MM.1S (cell line): Measurements from ENCODE around the gene WNT3.
"Not testable (repeated sequence)": the region's sequence is repeated elsewhere in the genome, so short reads cannot be mapped to it uniquely, and the experiment has no call there.

Source experiments
- DNase-seq: peaks from one replicate; pipeline ENCODE4 v3.0.0-alpha.2; 2015
- H2AFZ ChIP-seq: fragments of 300-600 bp; sonication (generic); 2 replicates; pipeline ENCODE4 v1.6.0; 2016; ENCODE audit warnings: antibody characterized with exemption, low read length
- H3F3A ChIP-seq: fragments of 300-600 bp; sonication (generic); 2 replicates; pipeline ENCODE4 v1.6.1; 2016; ENCODE audit warnings: mild to moderate bottlenecking, antibody characterized with exemption, low read length, moderate library complexity, mixed read lengths; ENCODE audit not compliant: insufficient read depth
- H3K27ac ChIP-seq: fragments of 300-600 bp; sonication (generic); 2 replicates; pipeline ENCODE4 v1.5.1; 2016; ENCODE audit warnings: mild to moderate bottlenecking, low read length
- H3K27me3 ChIP-seq: fragments of 300-600 bp; sonication (generic); replicated peaks from 2 replicates; pipeline ENCODE4 v1.6.0; 2016; ENCODE audit warnings: low read length; ENCODE audit not compliant: insufficient read depth
- H3K36me3 ChIP-seq: fragments of 300-600 bp; sonication (generic); replicated peaks from 2 replicates; pipeline ENCODE4 v1.6.1; 2016; ENCODE audit warnings: mild to moderate bottlenecking, low read length, mixed read lengths; ENCODE audit not compliant: insufficient read depth
- H3K4me1 ChIP-seq: fragments of 300-600 bp; sonication (generic); 2 replicates; pipeline ENCODE4 v1.6.1; 2016; ENCODE audit warnings: low read length, mixed read lengths
- H3K4me2 ChIP-seq: fragments of 300-600 bp; sonication (generic); 2 replicates; pipeline ENCODE4 v1.6.0; 2016; ENCODE audit warnings: low read depth, low read length
- H3K4me3 ChIP-seq: fragments of 300-600 bp; sonication (generic); 2 replicates; pipeline ENCODE4 v1.5.1; 2016; ENCODE audit warnings: low read length, mixed read lengths
- H3K79me2 ChIP-seq: fragments of 300-600 bp; sonication (generic); 2 replicates; pipeline ENCODE4 v1.6.1; 2016; ENCODE audit warnings: mixed run types, low read length, mixed read lengths
- H3K9ac ChIP-seq: fragments of 300-600 bp; sonication (generic); 2 replicates; pipeline ENCODE4 v1.6.1; 2016; ENCODE audit warnings: low read length, mixed read lengths
- H3K9me2 ChIP-seq: fragments of 300-600 bp; sonication (generic); replicated peaks from 2 replicates; pipeline ENCODE4 v1.6.1; 2016; ENCODE audit warnings: mild to moderate bottlenecking, low read length, mixed read lengths; ENCODE audit not compliant: insufficient read depth
- H3K9me3 ChIP-seq: fragments of 300-600 bp; sonication (generic); replicated peaks from 2 replicates; pipeline ENCODE4 v1.6.1; 2016; ENCODE audit warnings: mild to moderate bottlenecking, low read length, mixed read lengths; ENCODE audit not compliant: insufficient read depth
- H4K20me1 ChIP-seq: fragments of 300-600 bp; sonication (generic); 2 replicates; pipeline ENCODE4 v1.6.1; 2016; ENCODE audit warnings: mild to moderate bottlenecking, low read length, moderate library complexity, mixed read lengths; ENCODE audit not compliant: insufficient read depth
- EZH2 ChIP-seq: fragments of 300-600 bp; sonication (generic); optimal IDR thresholded peaks from 2 replicates; pipeline ENCODE3; 2017; ENCODE audit warnings: low read depth, mild to moderate bottlenecking, antibody characterized with exemption, low read length, mixed read lengths
- EZH2phosphoT487 ChIP-seq: fragments of 300-600 bp; sonication (generic); IDR thresholded peaks from 2 replicates; pipeline ENCODE4 v1.6.1; 2018; ENCODE audit warnings: antibody characterized with exemption, low read length
- TF ChIP-seq, protein P1 (sequence below): fragments of 300-600 bp; sonication (generic); IDR thresholded peaks from 2 replicates; pipeline ENCODE4 v1.5.1; 2016; ENCODE audit warnings: antibody characterized with exemption, low read length, mixed read lengths

WNT3 gene

GRCh38 chr17:46758614-46759013 lies 59.9 kb downstream of the WNT3 start:
- H3K27ac ChIP-seq, result no peak overlapping the region
- no peaks in the 10 kb centered on the region for H3K79me2 ChIP-seq
- no peaks in the 10 kb centered on the region for H3F3A ChIP-seq
- no peak for DNase-seq
- no peaks in the 10 kb centered on the region for H3K9me3 ChIP-seq
- no peaks in the 10 kb centered on the region for H4K20me1 ChIP-seq
- no peak overlapping the region for H3K4me2 ChIP-seq
- H3K36me3 ChIP-seq, result no peaks in the 10 kb centered on the region; the same call in 1 of the 2 replicates
- no peaks in the 10 kb centered on the region for H3K9me2 ChIP-seq
- H3K4me1 ChIP-seq, result no peaks in the 10 kb centered on the region
- TF ChIP-seq EZH2 (no peak), EZH2phosphoT487 (no peak)
- TF ChIP-seq, protein P1, sequence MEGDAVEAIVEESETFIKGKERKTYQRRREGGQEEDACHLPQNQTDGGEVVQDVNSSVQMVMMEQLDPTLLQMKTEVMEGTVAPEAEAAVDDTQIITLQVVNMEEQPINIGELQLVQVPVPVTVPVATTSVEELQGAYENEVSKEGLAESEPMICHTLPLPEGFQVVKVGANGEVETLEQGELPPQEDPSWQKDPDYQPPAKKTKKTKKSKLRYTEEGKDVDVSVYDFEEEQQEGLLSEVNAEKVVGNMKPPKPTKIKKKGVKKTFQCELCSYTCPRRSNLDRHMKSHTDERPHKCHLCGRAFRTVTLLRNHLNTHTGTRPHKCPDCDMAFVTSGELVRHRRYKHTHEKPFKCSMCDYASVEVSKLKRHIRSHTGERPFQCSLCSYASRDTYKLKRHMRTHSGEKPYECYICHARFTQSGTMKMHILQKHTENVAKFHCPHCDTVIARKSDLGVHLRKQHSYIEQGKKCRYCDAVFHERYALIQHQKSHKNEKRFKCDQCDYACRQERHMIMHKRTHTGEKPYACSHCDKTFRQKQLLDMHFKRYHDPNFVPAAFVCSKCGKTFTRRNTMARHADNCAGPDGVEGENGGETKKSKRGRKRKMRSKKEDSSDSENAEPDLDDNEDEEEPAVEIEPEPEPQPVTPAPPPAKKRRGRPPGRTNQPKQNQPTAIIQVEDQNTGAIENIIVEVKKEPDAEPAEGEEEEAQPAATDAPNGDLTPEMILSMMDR, result no peak
- H3K4me3 ChIP-seq, result no peak overlapping the region
- H2AFZ ChIP-seq, result no peak overlapping the region
- H3K9ac ChIP-seq, result no peak overlapping the region
- no peaks in the 10 kb centered on the region; the same call in 1 of the 2 replicates for H3K27me3 ChIP-seq

- not testable (repeated sequence) for H3K79me2 ChIP-seq, H3K4me1 ChIP-seq, H3K9ac ChIP-seq, DNase-seq, H2AFZ ChIP-seq, H3K27ac ChIP-seq, H3F3A ChIP-seq, H3K27me3 ChIP-seq, H3K4me3 ChIP-seq, H4K20me1 ChIP-seq, H3K9me2 ChIP-seq, H3K36me3 ChIP-seq, H3K4me2 ChIP-seq, H3K9me3 ChIP-seq
Observed at GRCh38 chr17:46757588-46757987, 60.9 kb downstream of the WNT3 start.

DNA sequence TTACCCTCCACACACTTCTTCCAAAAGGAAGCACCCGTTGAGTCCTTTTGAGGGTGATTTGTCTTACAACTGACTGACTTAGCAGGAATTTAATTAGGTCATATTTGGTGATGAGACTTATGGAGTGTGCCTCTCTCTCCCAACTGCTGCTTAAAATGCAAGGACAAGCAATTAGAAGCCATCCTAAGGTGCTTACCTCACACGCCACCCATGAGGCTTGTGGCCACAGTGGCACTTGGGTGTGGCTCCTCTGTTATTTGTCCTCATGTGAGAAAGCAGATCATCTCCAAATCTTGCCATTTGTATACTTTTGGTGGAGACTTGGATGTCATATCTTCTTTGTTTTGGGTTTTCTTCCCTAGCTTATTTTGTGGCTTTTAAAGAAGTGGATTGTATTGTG lies 61.6 kb downstream of the WNT3 start:
- Histone ChIP-seq H2AFZ (no peak overlapping the region), H3K36me3 (no peaks in the 10 kb centered on the region; the same call in 1 of the 2 replicates), H3K9me3 (no peaks in the 10 kb centered on the region), H3K79me2 (no peaks in the 10 kb centered on the region), H3K9me2 (no peaks in the 10 kb centered on the region), H3K27me3 (no peaks in the 10 kb centered on the region; the same call in 1 of the 2 replicates), H3K4me1 (no peaks in the 10 kb centered on the region), H3K9ac (no peak overlapping the region), H3F3A (no peaks in the 10 kb centered on the region), H3K4me3 (no peak overlapping the region), H3K4me2 (no peak overlapping the region), H4K20me1 (no peaks in the 10 kb centered on the region), H3K27ac (no peak overlapping the region)
- TF ChIP-seq EZH2phosphoT487 (no peak), EZH2 (no peak)
- TF ChIP-seq, protein P1, result no peak
- no peak for DNase-seq

GRCh38 chr17:46756081-46756735 lies 62.3 kb downstream of the WNT3 start:
- Histone ChIP-seq H3K9me3 (no peaks in the 10 kb centered on the region), H2AFZ (no peak overlapping the region), H3F3A (no peaks in the 10 kb centered on the region), H4K20me1 (no peaks in the 10 kb centered on the region), H3K4me2 (no peak overlapping the region), H3K4me3 (no peak overlapping the region), H3K79me2 (no peaks in the 10 kb centered on the region), H3K9me2 (no peaks in the 10 kb centered on the region), H3K27ac (no peak overlapping the region), H3K9ac (no peak overlapping the region), H3K27me3 (no peaks in the 10 kb centered on the region; the same call in 1 of the 2 replicates), H3K4me1 (no peaks in the 10 kb centered on the region), H3K36me3 (no peaks in the 10 kb centered on the region; the same call in 1 of the 2 replicates)
- no peak for DNase-seq
- TF ChIP-seq EZH2 (no peak), EZH2phosphoT487 (no peak)
- TF ChIP-seq, protein P1, result no peak
